ENCODE results near the gene CCT2.

CCT2 gene

GRCh38 chr12:69570000-69570516, 15.2 kb upstream of the CCT2 start:
- Histone ChIP-seq H3K9me3 (ENCODE audit: control insufficient read depth, insufficient read depth, low read length) (no peaks in the 10 kb centered on the region), H3K4me1 (ENCODE audit: insufficient read depth, low read length) (no peaks in the 10 kb centered on the region), H3K9ac (ENCODE audit: low read depth, low read length) (no peak overlapping the region), H3K36me3 (ENCODE audit: insufficient read depth, low read length) (peaks cover 5% of the 10 kb centered on the region; the same call in 1 of the 2 replicates)

GRCh38 chr12:69570545-69571399, 14.5 kb upstream of the CCT2 start:
- no peaks in the 10 kb centered on the region for H3K9me3 ChIP-seq (ENCODE audit: control insufficient read depth, insufficient read depth, low read length)
- no peak overlapping the region for H3K9ac ChIP-seq (ENCODE audit: low read depth, low read length)
- H3K36me3 ChIP-seq (ENCODE audit: insufficient read depth, low read length): peaks cover 5% of the 10 kb centered on the region; the same call in 1 of the 2 replicates
- H3K4me1 ChIP-seq (ENCODE audit: insufficient read depth, low read length): no peaks in the 10 kb centered on the region

GRCh38 chr12:69575346-69575745, 9.9 kb upstream of the CCT2 start:
- Histone ChIP-seq H3K9ac (ENCODE audit: low read depth, low read length) (no peak overlapping the region), H3K9me3 (ENCODE audit: control insufficient read depth, insufficient read depth, low read length) (no peaks in the 10 kb centered on the region), H3K36me3 (ENCODE audit: insufficient read depth, low read length) (peaks cover 5% of the 10 kb centered on the region; the same call in 1 of the 2 replicates), H3K4me1 (ENCODE audit: insufficient read depth, low read length) (no peaks in the 10 kb centered on the region)

- H3K4me1 ChIP-seq (ENCODE audit: insufficient read depth, low read length): no peaks in the 10 kb centered on the region
- H3K9me3 ChIP-seq (ENCODE audit: control insufficient read depth, insufficient read depth, low read length): no peaks in the 10 kb centered on the region
- H3K36me3 ChIP-seq (ENCODE audit: insufficient read depth, low read length): peaks cover 5% of the 10 kb centered on the region; the same call in 1 of the 2 replicates
- no peak overlapping the region for H3K9ac ChIP-seq (ENCODE audit: low read depth, low read length)
Observed at GRCh38 chr12:69578283-69578682, 7.0 kb upstream of the CCT2 start.

- H3K4me1 ChIP-seq (ENCODE audit: insufficient read depth, low read length): no peaks in the 10 kb centered on the region
- H3K36me3 ChIP-seq (ENCODE audit: insufficient read depth, low read length): peaks cover 5% of the 10 kb centered on the region; the same call in 1 of the 2 replicates
- H3K9me3 ChIP-seq (ENCODE audit: control insufficient read depth, insufficient read depth, low read length): no peaks in the 10 kb centered on the region
- H3K9ac ChIP-seq (ENCODE audit: low read depth, low read length): no peak overlapping the region
Observed at GRCh38 chr12:69579029-69579428, 6.2 kb upstream of the CCT2 start.

GRCh38 chr12:69580074-69580473, 5.2 kb upstream of the CCT2 start:
- H3K36me3 ChIP-seq (ENCODE audit: insufficient read depth, low read length): no peaks in the 10 kb centered on the region
- H3K9me3 ChIP-seq (ENCODE audit: control insufficient read depth, insufficient read depth, low read length): no peaks in the 10 kb centered on the region
- no peaks in the 10 kb centered on the region for H3K4me1 ChIP-seq (ENCODE audit: insufficient read depth, low read length)
- no peak overlapping the region for H3K9ac ChIP-seq (ENCODE audit: low read depth, low read length)

GRCh38 chr12:69583203-69583602, 2.1 kb upstream of the CCT2 start:
- no peak overlapping the region for H3K9ac ChIP-seq (ENCODE audit: low read depth, low read length)
- no peaks in the 10 kb centered on the region for H3K9me3 ChIP-seq (ENCODE audit: control insufficient read depth, insufficient read depth, low read length)
- peaks cover 10% of the 10 kb centered on the region for H3K36me3 ChIP-seq (ENCODE audit: insufficient read depth, low read length)
- no peaks in the 10 kb centered on the region for H3K4me1 ChIP-seq (ENCODE audit: insufficient read depth, low read length)

GRCh38 chr12:69588527-69588926, 3.3 kb downstream of the CCT2 start:
- Histone ChIP-seq H3K9ac (ENCODE audit: low read depth, low read length) (no peak overlapping the region), H3K4me1 (ENCODE audit: insufficient read depth, low read length) (no peaks in the 10 kb centered on the region), H3K9me3 (ENCODE audit: control insufficient read depth, insufficient read depth, low read length) (no peaks in the 10 kb centered on the region), H3K36me3 (ENCODE audit: insufficient read depth, low read length) (peaks cover 47% of the 10 kb centered on the region)

- no peak overlapping the region for H3K9ac ChIP-seq (ENCODE audit: low read depth, low read length)
- peaks cover 47% of the 10 kb centered on the region for H3K36me3 ChIP-seq (ENCODE audit: insufficient read depth, low read length)
- H3K4me1 ChIP-seq (ENCODE audit: insufficient read depth, low read length): no peaks in the 10 kb centered on the region
- H3K9me3 ChIP-seq (ENCODE audit: control insufficient read depth, insufficient read depth, low read length): no peaks in the 10 kb centered on the region
Observed at GRCh38 chr12:69589082-69589481, 3.8 kb downstream of the CCT2 start.

GRCh38 chr12:69595689-69596088, 10.4 kb downstream of the CCT2 start:
- Histone ChIP-seq H3K9ac (ENCODE audit: low read depth, low read length) (no peak overlapping the region), H3K4me1 (ENCODE audit: insufficient read depth, low read length) (no peaks in the 10 kb centered on the region), H3K36me3 (ENCODE audit: insufficient read depth, low read length) (peaks cover 31% of the 10 kb centered on the region), H3K9me3 (ENCODE audit: control insufficient read depth, insufficient read depth, low read length) (no peaks in the 10 kb centered on the region)

GRCh38 chr12:69598174-69598753, 13.0 kb downstream of the CCT2 start:
- Histone ChIP-seq H3K9me3 (ENCODE audit: control insufficient read depth, insufficient read depth, low read length) (no peaks in the 10 kb centered on the region), H3K36me3 (ENCODE audit: insufficient read depth, low read length) (peaks cover 23% of the 10 kb centered on the region), H3K9ac (ENCODE audit: low read depth, low read length) (no peak overlapping the region), H3K4me1 (ENCODE audit: insufficient read depth, low read length) (no peaks in the 10 kb centered on the region)

- Histone ChIP-seq H3K36me3 (ENCODE audit: insufficient read depth, low read length) (peaks cover 23% of the 10 kb centered on the region), H3K9ac (ENCODE audit: low read depth, low read length) (no peak overlapping the region), H3K4me1 (ENCODE audit: insufficient read depth, low read length) (no peaks in the 10 kb centered on the region)
Observed at GRCh38 chr12:69600804-69601203, 15.5 kb downstream of the CCT2 start.

GRCh38 chr12:69601962-69602685, 16.9 kb downstream of the CCT2 start:
- peaks cover 20% of the 10 kb centered on the region for H3K36me3 ChIP-seq (ENCODE audit: insufficient read depth, low read length)
- no peaks in the 10 kb centered on the region for H3K9me3 ChIP-seq (ENCODE audit: control insufficient read depth, insufficient read depth, low read length)
- no peak overlapping the region for H3K9ac ChIP-seq (ENCODE audit: low read depth, low read length)
- no peaks in the 10 kb centered on the region for H3K4me1 ChIP-seq (ENCODE audit: insufficient read depth, low read length)

More at GRCh38 chr12:69600804-69601203, 15.5 kb downstream of the CCT2 start:
- H3K9me3 ChIP-seq (ENCODE audit: control insufficient read depth, insufficient read depth, low read length): no peaks in the 10 kb centered on the region

- no peak overlapping the region for H3K9ac ChIP-seq (ENCODE audit: low read depth, low read length)
- H3K9me3 ChIP-seq (ENCODE audit: control insufficient read depth, insufficient read depth, low read length): no peaks in the 10 kb centered on the region
- no peaks in the 10 kb centered on the region for H3K4me1 ChIP-seq (ENCODE audit: insufficient read depth, low read length)
- H3K36me3 ChIP-seq (ENCODE audit: insufficient read depth, low read length): peaks cover 18% of the 10 kb centered on the region
Observed at GRCh38 chr12:69602954-69603353, 17.7 kb downstream of the CCT2 start.
